ENCODE results near the gene SLC35B2.

The SLC35B2 gene

GRCh38 chr6:44266347-44266746 lies 9.0 kb upstream of the SLC35B2 start:
- DNase-seq = no peak

- DNase-seq = no peak
Measured at GRCh38 chr6:44265722-44266233, 8.4 kb upstream of the SLC35B2 start.

- DNase-seq = peak; percentile 87
Measured at GRCh38 chr6:44265007-44265721, 7.8 kb upstream of the SLC35B2 start, which contains the start of gene NFKBIE. NFKBIE (minus strand) TSS chr6:44265551; CDS start chr6:44265346, 205 bp downstream.

GRCh38 chr6:44264154-44265006 lies 7.1 kb upstream of the SLC35B2 start:
- no peak for DNase-seq

GRCh38 chr6:44263354-44264100 lies 6.2 kb upstream of the SLC35B2 start:
- DNase-seq = no peak

- DNase-seq = no peak
Measured at GRCh38 chr6:44262467-44263353, 5.4 kb upstream of the SLC35B2 start.

- DNase-seq = no peak
Measured at GRCh38 chr6:44261581-44261980, 4.3 kb upstream of the SLC35B2 start.

- DNase-seq = no peak
Measured at GRCh38 chr6:44260451-44261297, 3.3 kb upstream of the SLC35B2 start.

- DNase-seq = no peak
Measured at GRCh38 chr6:44260011-44260410, 2.7 kb upstream of the SLC35B2 start.

GRCh38 chr6:44258921-44259320 lies 1.6 kb upstream of the SLC35B2 start:
- no peak for DNase-seq

GRCh38 chr6:44258325-44258863 lies 1.1 kb upstream of the SLC35B2 start:
- DNase-seq = no peak

GRCh38 chr6:44257753-44258324 lies 511 bp upstream of the SLC35B2 start:
- DNase-seq = no peak

GRCh38 chr6:44256775-44257024 lies 628 bp downstream of the SLC35B2 start:
- no peak for DNase-seq

GRCh38 chr6:44255871-44256774 lies 1.2 kb downstream of the SLC35B2 start:
- DNase-seq = no peak

GRCh38 chr6:44255105-44255808 lies 2.1 kb downstream of the SLC35B2 start:
- DNase-seq = no peak

GRCh38 chr6:44254191-44255104 lies 2.9 kb downstream of the SLC35B2 start:
- DNase-seq = no peak

- peak; percentile 43 for DNase-seq
Measured at GRCh38 chr6:44253307-44254101, 3.8 kb downstream of the SLC35B2 start.

All from fibroblast of upper back skin (primary cell).